Fibroblast of skin of back (primary cell): ENCODE results near the gene MB. TPM values are rescaled to one million over a fixed set of nuclear protein-coding genes. Genes with fewer than 3 reads are reported as not detected.
"Not testable (repeated sequence)": the region's sequence is repeated elsewhere in the genome, so short reads cannot be mapped to it uniquely, and the experiment has no call there.

ENCODE experiments used
- DNase-seq: peaks from one replicate; pipeline ENCODE4 v3.0.0-alpha.2; 2013
- polyA plus RNA-seq, 2 experiments: library from polyadenylated mRNA; unstranded; fragments of 120-200 nt; gene quantifications; one replicate each; pipeline ENCODE4 v1.2.1, GENCODE V29; 2013; ENCODE audit not compliant: insufficient read length in 2 of 2

The MB gene
- polyA plus RNA-seq (2013, experiment 1 of 2; ENCODE audit: insufficient read length): 2.7 TPM
- polyA plus RNA-seq (2013, experiment 2 of 2; ENCODE audit: insufficient read length): 1.8 TPM

DNA sequence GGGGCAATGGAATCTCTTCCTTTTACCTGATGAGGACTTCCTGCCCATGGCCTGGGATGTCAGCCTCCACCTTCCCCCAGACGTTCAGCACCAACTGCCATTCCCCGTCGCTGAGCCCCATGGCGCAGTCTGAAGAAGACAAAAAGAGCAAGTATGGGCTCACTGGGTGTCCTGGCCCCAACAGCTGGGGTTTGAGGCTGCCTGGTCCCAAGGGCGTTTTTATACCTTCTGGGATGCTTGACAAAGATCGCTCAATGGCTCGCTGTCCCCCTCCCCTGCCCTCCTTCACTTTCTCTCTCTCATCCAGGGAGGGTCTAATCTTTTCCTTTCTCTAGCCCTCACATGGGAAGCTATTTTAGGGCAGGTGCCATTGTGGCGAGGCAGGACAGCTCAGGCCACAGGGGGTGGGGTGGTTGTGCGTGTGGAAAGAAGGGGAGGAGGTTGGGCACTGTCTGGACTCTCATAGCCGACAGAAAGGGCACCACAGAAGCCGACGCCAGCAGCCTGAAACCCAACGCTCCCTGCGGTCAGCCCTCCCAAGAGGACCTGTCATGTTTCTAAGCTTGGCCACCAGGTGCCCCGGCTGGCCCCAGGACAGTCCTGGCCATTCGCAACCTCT, at the start of gene MB:
Gene MB (minus strand): TSS at position 193 of the 619 bp plus-strand sequence. CDS start 72 bp downstream, at position 121.
- DNase-seq: no peak

DNA sequence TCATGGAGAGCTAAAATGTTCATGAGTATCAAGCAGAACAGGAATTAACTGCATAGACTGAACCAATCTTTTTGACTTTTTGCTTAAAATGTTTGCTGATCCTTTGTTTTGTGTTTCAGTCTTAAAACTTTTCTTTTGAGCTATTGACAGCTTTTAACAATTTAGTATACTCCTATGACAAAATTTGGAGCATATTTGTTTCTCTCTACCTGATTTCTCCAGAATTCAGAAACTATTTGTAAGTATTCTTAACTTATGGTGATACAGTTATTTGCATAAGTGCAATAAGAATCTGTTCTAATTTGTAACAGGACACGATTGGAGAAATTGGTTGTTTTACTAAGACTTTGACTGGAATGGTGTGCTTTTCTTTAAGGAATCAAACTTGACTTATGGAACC, 49.6 kb upstream of the MB start:
- not testable (repeated sequence) for DNase-seq

GRCh38 chr22:35664955-35665587, 47.9 kb upstream of the MB start:
- no peak for DNase-seq

DNA sequence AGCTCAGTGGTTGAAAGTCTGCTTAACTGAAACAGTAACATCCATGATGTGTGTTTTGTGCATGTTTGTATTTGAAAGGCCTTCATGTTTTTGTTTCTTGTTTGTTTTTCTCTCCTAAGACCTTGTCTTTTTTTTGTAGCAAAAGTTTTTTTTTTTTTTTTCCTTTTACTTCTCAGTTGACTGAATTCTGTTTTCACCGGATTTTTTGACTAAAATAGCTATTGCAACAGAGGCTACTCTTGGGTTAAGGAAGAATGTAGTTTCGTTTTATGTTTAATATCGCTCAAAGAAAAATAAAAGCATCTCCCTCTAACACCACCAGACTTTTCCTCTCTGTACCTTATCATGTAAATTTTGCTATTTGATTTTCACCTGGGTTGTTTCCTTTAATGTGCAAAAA, 46.2 kb upstream of the MB start:
- no peak for DNase-seq

DNA sequence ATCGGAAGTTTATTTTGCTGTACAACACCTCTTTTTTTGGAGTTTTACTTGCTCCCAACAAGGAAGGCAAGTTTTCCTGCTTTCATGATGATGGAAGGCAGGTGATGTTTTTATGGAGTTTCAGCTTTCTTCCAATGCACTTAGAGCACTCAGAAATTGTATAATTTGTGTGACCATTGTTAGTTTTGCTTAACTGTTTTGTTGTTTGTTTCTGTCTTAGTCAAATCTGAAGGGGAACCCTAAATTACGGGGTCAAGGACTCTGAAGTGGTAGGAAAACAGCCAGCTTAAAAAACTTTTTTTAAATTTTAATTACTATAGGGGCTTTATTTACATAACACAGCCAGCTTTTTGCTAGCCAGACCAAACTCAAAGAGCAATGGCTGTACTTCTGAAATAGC, 45.8 kb upstream of the MB start:
- DNase-seq: no peak

DNA sequence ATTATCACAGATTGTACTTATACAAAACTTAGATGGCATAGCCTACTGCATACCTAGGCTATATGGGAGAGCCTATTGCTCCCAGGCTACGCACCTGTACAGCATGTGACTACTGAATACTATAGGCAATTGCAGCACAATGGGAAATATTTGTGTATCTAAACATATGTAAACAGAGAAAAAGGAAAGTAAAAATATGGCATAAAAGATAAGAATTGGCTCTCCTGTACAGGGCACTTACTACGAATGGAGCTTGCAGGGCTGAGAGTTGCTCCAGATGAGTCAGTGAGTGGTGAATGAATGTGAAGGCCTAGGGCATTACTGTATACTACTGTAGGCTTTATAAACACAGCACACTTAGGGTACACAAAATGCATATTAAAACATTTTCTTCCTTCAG, 44.3 kb upstream of the MB start:
- peak; percentile 26 for DNase-seq

DNA sequence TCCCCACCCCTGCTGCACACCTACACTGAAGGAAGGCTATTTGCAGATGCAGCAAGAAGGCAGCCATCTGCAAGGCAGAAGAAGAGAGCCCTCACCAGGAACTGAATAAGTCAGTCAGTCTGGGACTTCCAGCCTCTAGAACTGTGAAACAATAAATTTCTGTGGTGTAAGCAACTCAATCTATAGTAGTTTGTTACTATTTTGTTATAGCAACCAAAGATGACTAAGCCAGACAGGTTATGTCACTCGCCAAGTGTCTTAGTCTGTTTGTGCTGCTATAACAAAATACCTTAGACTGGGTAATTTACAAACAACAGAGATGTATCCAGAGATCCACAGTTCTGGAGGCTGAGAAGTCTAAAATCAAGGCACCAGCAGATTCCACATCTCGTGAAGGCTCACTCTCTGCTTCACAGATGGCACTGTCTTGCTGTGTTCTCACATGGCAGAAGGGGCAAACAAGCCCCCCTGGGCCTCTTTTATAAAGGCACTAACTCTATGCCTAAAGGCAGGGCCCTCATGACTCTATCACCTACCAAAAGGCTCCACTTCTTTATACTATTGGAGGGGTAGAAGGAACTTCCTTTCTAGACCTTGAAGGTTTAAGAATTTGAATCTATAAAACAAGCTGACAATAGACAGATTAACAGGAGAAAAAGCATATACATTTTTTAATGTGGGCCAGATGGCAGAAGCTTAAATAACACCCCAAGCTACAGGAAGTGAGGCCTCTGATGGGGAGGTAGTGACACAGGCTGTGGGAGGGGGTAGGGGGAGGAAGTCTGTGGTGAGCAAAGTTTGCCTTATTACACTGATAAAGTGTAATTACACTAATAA, 43.4 kb upstream of the MB start:
- peak; percentile 25 for DNase-seq

DNA sequence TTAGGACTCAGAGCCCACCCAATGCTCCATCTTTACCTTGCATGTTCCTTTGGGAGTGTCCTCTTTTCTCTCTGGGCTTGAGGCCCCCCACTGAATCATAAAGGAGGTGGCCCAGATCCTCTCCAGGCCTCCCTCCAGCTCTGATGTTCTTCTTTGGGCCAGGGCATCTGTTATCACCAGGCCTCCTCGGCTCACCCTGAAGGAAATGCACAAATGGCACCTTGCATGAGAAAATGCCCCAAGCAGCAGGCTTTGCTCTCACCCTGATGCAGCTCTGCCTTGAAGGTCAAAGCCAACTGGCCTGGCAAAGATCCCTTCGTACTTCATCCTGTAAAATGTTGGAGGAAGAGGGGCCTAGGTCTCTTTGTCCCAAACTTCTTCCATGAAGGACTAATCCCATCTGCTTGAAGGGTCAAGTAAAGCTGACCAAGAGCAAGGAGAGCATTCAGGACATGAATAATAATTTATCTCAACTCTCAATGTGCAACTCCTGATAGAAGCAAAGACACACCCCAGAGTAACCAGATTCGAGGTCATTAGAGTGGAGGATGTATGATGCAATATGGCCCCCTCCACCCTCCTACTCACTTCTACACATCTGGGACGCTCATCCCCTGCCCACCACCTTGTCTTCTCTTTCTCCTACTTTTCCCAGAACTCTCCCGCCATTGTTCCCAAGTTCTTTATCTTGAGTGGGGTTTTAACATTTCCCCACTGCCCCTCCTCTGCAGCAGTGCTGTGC, 40.6 kb upstream of the MB start:
- no peak for DNase-seq

- DNase-seq: peak; percentile 33
Measured at GRCh38 chr22:35656284-35656752, 39.2 kb upstream of the MB start.

- no peak for DNase-seq
Measured at GRCh38 chr22:35653824-35654223, 36.7 kb upstream of the MB start.

GRCh38 chr22:35651085-35651484, 34.0 kb upstream of the MB start:
- DNase-seq: no peak

- no peak for DNase-seq
Measured at GRCh38 chr22:35649636-35650250, 32.6 kb upstream of the MB start.

DNA sequence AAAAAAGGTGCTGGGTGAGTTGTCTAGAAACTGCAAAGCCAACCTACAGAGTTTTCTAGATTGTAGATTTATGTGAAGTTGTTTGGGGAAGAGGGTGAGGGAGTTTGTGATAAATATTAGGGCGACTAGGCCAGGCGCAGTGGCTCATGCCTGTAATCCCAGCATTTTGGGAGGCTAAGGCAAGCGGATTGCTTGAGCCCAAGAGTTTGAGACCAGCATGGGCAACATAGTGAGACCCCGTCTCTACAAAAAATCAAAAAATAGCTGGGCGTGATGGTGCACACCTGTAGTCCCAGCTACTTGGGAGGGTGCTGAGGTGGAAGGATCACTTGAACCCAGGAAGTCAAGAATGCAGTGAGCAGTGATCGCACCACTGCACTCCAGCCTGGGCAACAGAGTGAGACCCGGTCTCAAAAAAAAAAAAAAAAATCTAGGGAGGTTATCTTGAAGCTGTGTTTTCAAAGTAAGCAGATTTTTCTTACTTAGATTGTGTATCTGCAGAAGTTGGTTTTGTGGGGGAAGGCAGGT, 32.0 kb upstream of the MB start:
- DNase-seq: no peak

- peak; percentile 72 for DNase-seq
Measured at GRCh38 chr22:35648066-35649025, 31.2 kb upstream of the MB start, which contains the start of gene APOL6. Gene APOL6 (plus strand): TSS chr22:35648446. CDS start chr22:35656426, 7,980 bp downstream.

GRCh38 chr22:35645646-35646045, 28.5 kb upstream of the MB start:
- DNase-seq: no peak

GRCh38 chr22:35643991-35644390, 26.9 kb upstream of the MB start:
- no peak for DNase-seq

- no peak for DNase-seq
Measured at GRCh38 chr22:35642305-35642741, 25.2 kb upstream of the MB start.

DNA sequence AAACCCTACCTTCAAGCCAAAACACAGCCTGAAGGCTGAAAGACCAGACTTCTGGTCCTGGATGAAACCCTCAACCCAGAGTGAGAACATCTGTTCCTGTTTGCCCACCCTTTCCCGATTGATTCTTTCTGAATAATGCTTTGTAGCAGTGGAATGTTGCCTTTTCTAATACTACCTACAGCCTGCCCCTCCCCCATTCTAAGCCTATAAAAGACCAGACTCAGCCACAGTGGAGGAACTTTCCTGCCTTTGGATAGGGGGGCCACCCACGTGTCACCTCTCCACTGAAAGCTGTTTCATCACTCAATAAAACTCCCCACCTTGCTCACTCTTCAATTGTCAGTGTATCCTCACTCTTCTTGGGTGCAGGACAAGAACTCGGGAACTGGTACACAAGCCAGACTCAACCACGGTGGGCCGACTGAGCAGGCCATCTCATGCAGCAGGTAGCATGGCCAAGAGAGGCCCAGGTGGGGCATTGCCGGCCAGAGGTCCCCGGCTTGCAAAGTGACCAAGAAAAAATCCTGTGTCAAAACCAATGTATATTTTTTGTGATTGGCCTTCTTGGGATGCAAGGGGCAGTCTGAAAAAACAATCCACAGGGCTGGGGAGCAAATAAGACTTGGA, 24.5 kb upstream of the MB start:
- DNase-seq: no peak

DNA sequence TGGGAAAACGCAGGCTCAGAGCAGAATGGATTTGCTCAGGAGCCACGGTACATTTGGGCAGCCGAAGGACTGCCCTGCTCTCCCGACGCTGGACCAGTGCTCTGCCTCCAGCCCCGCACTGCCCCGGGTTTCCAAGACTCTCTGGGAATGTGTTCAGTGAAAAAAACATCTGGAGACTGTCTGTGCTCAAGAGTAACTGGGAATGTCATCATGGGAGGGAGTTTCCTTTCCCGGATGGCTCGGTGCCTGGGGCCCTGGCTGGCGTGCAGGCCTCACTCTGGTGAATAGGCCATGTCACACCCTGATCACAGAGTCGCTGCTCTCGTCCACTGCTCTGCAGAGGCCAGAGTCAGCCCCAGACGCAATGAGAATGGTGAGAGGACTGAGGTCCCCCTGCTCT, 21.3 kb upstream of the MB start:
- DNase-seq: peak; percentile 91

GRCh38 chr22:35638001-35638400, 20.9 kb upstream of the MB start:
- peak; percentile 49 for DNase-seq
